Vagina (tissue), 2 donors: Measurements from ENCODE around the gene IST1.

ENCODE experiments used
- CTCF ChIP-seq, 3 experiments: fragments of 450-650 bp in 2 of 3; fragments of 200-600 bp in 1 of 3; sonication (generic) in 1 of 3; IDR thresholded peaks; one replicate each; pipeline ENCODE4 v1.5.1; 2017 to 2019; ENCODE audit warnings: antibody characterized with exemption in 3 of 3, mild to moderate bottlenecking in 2 of 3, moderate library complexity in 2 of 3
- POLR2A ChIP-seq, 2 donors: fragments of 450-650 bp; IDR thresholded peaks; one replicate each; pipeline ENCODE4 v1.6.1; 2017; ENCODE audit warnings: antibody characterized with exemption in 2 of 2, mild to moderate bottlenecking in 2 of 2, moderate library complexity in 2 of 2
- POLR2AphosphoS5 ChIP-seq, 2 donors: sonication (generic); formaldehyde crosslinking; IDR thresholded peaks; one replicate each; pipeline ENCODE4 v1.9.0; 2017; ENCODE audit warnings: antibody characterized with exemption in 2 of 2, mild to moderate bottlenecking in 2 of 2, low read depth in 1 of 2; ENCODE audit not compliant: insufficient read depth in 1 of 2

DNA sequence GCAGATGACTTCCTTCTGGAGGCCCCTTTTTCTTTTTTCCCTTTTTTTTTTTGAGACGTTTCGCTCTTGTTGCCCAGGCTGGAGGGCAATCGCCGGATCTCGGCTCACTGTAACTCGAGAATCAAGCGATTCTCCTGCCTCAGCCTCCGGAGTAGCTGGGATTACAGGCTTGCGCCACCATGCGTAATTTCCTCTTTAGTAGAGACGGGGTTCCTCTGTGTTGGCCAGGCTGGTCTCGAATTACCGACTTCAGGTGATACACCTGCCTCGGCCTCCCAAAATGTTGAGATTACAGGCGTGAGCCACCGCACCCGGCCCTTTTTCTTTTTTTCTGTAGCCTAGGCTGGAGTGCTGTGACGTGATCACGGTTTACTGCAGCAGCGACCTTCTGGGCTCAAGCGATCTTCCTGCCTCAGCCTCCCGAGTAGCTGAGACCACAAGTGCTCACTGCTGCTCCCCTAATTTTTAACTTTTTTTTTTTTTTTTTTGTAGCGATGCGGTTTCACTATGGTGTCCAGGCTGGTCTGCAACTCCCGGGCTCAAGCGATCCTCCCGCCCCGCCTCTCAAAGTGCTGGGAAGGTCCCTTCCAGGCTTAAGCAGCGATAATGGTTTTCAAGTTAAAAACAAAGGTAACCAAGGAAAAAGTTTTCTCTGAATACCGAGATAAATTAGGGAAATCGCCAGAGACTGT, 956 bp upstream of the IST1 start:
- TF ChIP-seq POLR2A (IDR thresholded peaks at IDR 0.05) (no peak), CTCF (IDR thresholded peaks at IDR 0.05) (no peak), POLR2AphosphoS5 (IDR thresholded peaks at IDR 0.05; ENCODE audit: insufficient read depth in 1 of 2, low read depth in 1 of 2) (no peak)
